Endothelial cell of umbilical vein (primary cell): Measurements from ENCODE around the gene LRRC56.

ENCODE experiments used
- EZH2 ChIP-seq: IDR thresholded peaks from 2 replicates; pipeline ENCODE4 v1.6.1; 2012; ENCODE audit warnings: borderline replicate concordance, low read depth, mild to moderate bottlenecking, moderate library complexity, low read length, inconsistent platforms; ENCODE audit not compliant: severe bottlenecking
- POLR2A ChIP-seq: IDR thresholded peaks from 2 replicates; pipeline ENCODE4 v1.6.1; 2012; ENCODE audit warnings: low read depth, mild to moderate bottlenecking, control low read depth, low read length
- TF ChIP-seq, protein P1 (sequence below), 2 donors: IDR thresholded peaks; 1 replicate in 1 of 2; 2 replicates in 1 of 2; pipeline ENCODE4 v1.5.1; 2011; ENCODE audit warnings: low read length in 2 of 2, mild to moderate bottlenecking in 2 of 2, moderate library complexity in 2 of 2, control low read depth in 1 of 2, inconsistent platforms in 1 of 2, low read depth in 1 of 2; ENCODE audit not compliant: insufficient read depth in 1 of 2; ENCODE audit errors: extremely low read depth in 1 of 2

DNA sequence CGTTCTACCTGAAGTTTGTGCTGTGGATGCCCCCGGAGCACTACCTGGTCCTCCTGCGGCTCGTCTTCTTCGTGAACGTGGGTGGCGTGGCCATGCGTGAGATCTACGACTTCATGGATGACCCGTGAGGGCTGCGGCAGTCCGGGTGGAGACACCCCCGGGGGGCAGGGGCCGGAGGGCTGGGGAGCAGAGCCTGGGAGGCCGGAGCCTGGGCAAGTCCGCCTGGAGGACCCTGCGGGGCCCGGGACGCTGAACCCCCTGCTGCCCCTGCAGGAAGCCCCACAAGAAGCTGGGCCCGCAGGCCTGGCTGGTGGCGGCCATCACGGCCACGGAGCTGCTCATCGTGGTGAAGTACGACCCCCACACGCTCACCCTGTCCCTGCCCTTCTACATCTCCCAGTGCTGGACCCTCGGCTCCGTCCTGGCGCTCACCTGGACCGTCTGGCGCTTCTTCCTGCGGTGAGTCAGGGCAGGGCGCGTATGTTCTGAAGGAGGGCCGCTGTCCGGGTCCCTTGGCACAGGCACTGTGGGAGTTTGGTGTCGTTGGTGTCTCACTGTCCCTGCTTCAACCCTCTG, 47.6 kb upstream of the LRRC56 start:
- TF ChIP-seq, protein P1, sequence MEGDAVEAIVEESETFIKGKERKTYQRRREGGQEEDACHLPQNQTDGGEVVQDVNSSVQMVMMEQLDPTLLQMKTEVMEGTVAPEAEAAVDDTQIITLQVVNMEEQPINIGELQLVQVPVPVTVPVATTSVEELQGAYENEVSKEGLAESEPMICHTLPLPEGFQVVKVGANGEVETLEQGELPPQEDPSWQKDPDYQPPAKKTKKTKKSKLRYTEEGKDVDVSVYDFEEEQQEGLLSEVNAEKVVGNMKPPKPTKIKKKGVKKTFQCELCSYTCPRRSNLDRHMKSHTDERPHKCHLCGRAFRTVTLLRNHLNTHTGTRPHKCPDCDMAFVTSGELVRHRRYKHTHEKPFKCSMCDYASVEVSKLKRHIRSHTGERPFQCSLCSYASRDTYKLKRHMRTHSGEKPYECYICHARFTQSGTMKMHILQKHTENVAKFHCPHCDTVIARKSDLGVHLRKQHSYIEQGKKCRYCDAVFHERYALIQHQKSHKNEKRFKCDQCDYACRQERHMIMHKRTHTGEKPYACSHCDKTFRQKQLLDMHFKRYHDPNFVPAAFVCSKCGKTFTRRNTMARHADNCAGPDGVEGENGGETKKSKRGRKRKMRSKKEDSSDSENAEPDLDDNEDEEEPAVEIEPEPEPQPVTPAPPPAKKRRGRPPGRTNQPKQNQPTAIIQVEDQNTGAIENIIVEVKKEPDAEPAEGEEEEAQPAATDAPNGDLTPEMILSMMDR (IDR thresholded peaks at IDR 0.05; ENCODE audit: extremely low read depth in 1 of 2, insufficient read depth in 1 of 2, low read depth in 1 of 2, low read length in 2 of 2), result no peak
- TF ChIP-seq POLR2A (no peak), EZH2 (no peak)
